DND-41 (cell line): ENCODE measurements around the gene PMS1.

Experiments
- ATAC-seq: fragments of 200-7000 bp; cut with Tn5 transposase; 3 replicates; pipeline ENCODE4 v1.9.1; 2021; ENCODE audit warnings: low read depth; ENCODE audit not compliant: insufficient read depth
- DNase-seq: peaks from one replicate; pipeline ENCODE4 v3.0.0-alpha.2; 2020
- H2AFZ ChIP-seq: 2 replicates; pipeline ENCODE4 v1.6.0; 2012; ENCODE audit warnings: low read depth, low read length
- H3K27ac ChIP-seq: 2 replicates; pipeline ENCODE4 v1.5.1; 2012; ENCODE audit warnings: low read length, inconsistent platforms
- H3K27me3 ChIP-seq: fragments of 200-600 bp; sonication (generic); 2 replicates; pipeline ENCODE4 v1.6.0; 2012; ENCODE audit warnings: low read length, mild to moderate bottlenecking, inconsistent platforms; ENCODE audit not compliant: insufficient read depth, poor library complexity
- H3K36me3 ChIP-seq: 2 replicates; pipeline ENCODE4 v1.5.1; 2012; ENCODE audit warnings: low read length, inconsistent platforms; ENCODE audit not compliant: insufficient read depth
- H3K4me1 ChIP-seq: 2 replicates; pipeline ENCODE4 v1.5.1; 2012; ENCODE audit warnings: mild to moderate bottlenecking, low read length; ENCODE audit not compliant: insufficient read depth
- H3K4me2 ChIP-seq: 2 replicates; pipeline ENCODE4 v1.6.0; 2012; ENCODE audit warnings: mild to moderate bottlenecking, moderate library complexity, low read length, inconsistent platforms; ENCODE audit not compliant: insufficient read depth
- H3K4me3 ChIP-seq, 2 experiments: fragments of 200-600 bp in 1 of 2; shearing (Covaris generic) in 1 of 2; 2 replicates each; pipeline ENCODE4 v1.5.1; 2012 to 2016; ENCODE audit warnings: inconsistent platforms in 2 of 2, low read length in 2 of 2, mild to moderate bottlenecking in 2 of 2, low read depth in 1 of 2, moderate library complexity in 1 of 2
- H3K79me2 ChIP-seq: 2 replicates; pipeline ENCODE4 v1.6.0; 2012; ENCODE audit warnings: low read length, inconsistent platforms; ENCODE audit not compliant: insufficient read depth
- H3K9ac ChIP-seq: 2 replicates; pipeline ENCODE4 v1.6.0; 2012; ENCODE audit warnings: low read depth, mild to moderate bottlenecking, inconsistent platforms, low read length, moderate library complexity
- H3K9me3 ChIP-seq: 2 replicates; pipeline ENCODE4 v1.5.1; 2012; ENCODE audit warnings: low read length, moderate library complexity, mild to moderate bottlenecking, inconsistent platforms; ENCODE audit not compliant: insufficient read depth, severe bottlenecking
- H4K20me1 ChIP-seq: 2 replicates; pipeline ENCODE4 v1.6.0; 2012; ENCODE audit warnings: low read length; ENCODE audit not compliant: insufficient read depth
- CTCF ChIP-seq: IDR thresholded peaks from 2 replicates; pipeline ENCODE4 v1.5.1; 2012; ENCODE audit warnings: borderline replicate concordance, low read length, moderate library complexity, mild to moderate bottlenecking; ENCODE audit not compliant: poor library complexity, severe bottlenecking; ENCODE audit errors: extremely low read depth
- EZH2 ChIP-seq: IDR thresholded peaks from 3 replicates; pipeline ENCODE4 v1.6.1; 2012; ENCODE audit warnings: borderline replicate concordance, low read depth, mild to moderate bottlenecking, moderate library complexity, low read length, inconsistent platforms; ENCODE audit not compliant: severe bottlenecking

PMS1 gene

GRCh38 chr2:189836644-189837043, 52.4 kb downstream of the PMS1 start:
- Histone ChIP-seq H3K27ac (no peak overlapping the region), H2AFZ (no peak overlapping the region), H3K4me3 (no peak overlapping the region), H3K4me1 (no peaks in the 10 kb centered on the region), H3K79me2 (no peaks in the 10 kb centered on the region), H4K20me1 (no peaks in the 10 kb centered on the region), H3K9me3 (no peaks in the 10 kb centered on the region), H3K4me2 (no peak overlapping the region), H3K9ac (no peak overlapping the region), H3K27me3 (no peaks in the 10 kb centered on the region), H3K36me3 (peaks cover 10% of the 10 kb centered on the region; the same call in 1 of the 2 replicates)
- TF ChIP-seq CTCF, result no peak
- no peak for TF ChIP-seq EZH2
- DNase-seq (no peak), ATAC-seq (no peak)

- no peaks in the 10 kb centered on the region for H4K20me1 ChIP-seq
- no peak overlapping the region for H3K27ac ChIP-seq
- H3K4me2 ChIP-seq, result no peak overlapping the region
- H3K9me3 ChIP-seq, result no peaks in the 10 kb centered on the region
- H3K9ac ChIP-seq, result no peak overlapping the region
- TF ChIP-seq EZH2, result no peak
- TF ChIP-seq CTCF, result no peak
- no peaks in the 10 kb centered on the region for H3K4me1 ChIP-seq
- peaks cover 10% of the 10 kb centered on the region; the same call in 1 of the 2 replicates for H3K36me3 ChIP-seq
- no peak overlapping the region for H2AFZ ChIP-seq
- DNase-seq (no peak), ATAC-seq (no peak)
- H3K27me3 ChIP-seq, result no peaks in the 10 kb centered on the region
- H3K4me3 ChIP-seq, result no peak overlapping the region
- H3K79me2 ChIP-seq, result no peaks in the 10 kb centered on the region
Measured at GRCh38 chr2:189837326-189837725, 53.1 kb downstream of the PMS1 start.

- ATAC-seq (no peak), DNase-seq (no peak)
- no peaks in the 10 kb centered on the region for H3K9me3 ChIP-seq
- no peaks in the 10 kb centered on the region for H3K27me3 ChIP-seq
- H3K4me3 ChIP-seq, result no peak overlapping the region
- H3K36me3 ChIP-seq, result peaks cover 6% of the 10 kb centered on the region; the same call in 1 of the 2 replicates
- no peaks in the 10 kb centered on the region for H3K4me1 ChIP-seq
- TF ChIP-seq CTCF (no peak), EZH2 (no peak)
- H3K79me2 ChIP-seq, result no peaks in the 10 kb centered on the region
- H3K27ac ChIP-seq, result no peak overlapping the region
- H3K4me2 ChIP-seq, result no peak overlapping the region
- H2AFZ ChIP-seq, result no peak overlapping the region
- no peak overlapping the region for H3K9ac ChIP-seq
- H4K20me1 ChIP-seq, result no peaks in the 10 kb centered on the region
Measured at GRCh38 chr2:189841019-189841418, 56.8 kb downstream of the PMS1 start.

GRCh38 chr2:189848276-189848675, 64.0 kb downstream of the PMS1 start:
- Histone ChIP-seq H3K9me3 (no peaks in the 10 kb centered on the region), H3K4me3 (no peak overlapping the region), H4K20me1 (no peaks in the 10 kb centered on the region), H3K4me2 (no peak overlapping the region), H3K4me1 (no peaks in the 10 kb centered on the region), H3K9ac (no peak overlapping the region), H3K27ac (no peak overlapping the region), H3K79me2 (no peaks in the 10 kb centered on the region), H3K36me3 (peaks cover 32% of the 10 kb centered on the region), H3K27me3 (no peaks in the 10 kb centered on the region), H2AFZ (no peak overlapping the region)
- ATAC-seq (no peak), DNase-seq (no peak)
- TF ChIP-seq CTCF (no peak), EZH2 (no peak)
